ENCODE data around the gene PLAC8L1.

Gene PLAC8L1

DNA sequence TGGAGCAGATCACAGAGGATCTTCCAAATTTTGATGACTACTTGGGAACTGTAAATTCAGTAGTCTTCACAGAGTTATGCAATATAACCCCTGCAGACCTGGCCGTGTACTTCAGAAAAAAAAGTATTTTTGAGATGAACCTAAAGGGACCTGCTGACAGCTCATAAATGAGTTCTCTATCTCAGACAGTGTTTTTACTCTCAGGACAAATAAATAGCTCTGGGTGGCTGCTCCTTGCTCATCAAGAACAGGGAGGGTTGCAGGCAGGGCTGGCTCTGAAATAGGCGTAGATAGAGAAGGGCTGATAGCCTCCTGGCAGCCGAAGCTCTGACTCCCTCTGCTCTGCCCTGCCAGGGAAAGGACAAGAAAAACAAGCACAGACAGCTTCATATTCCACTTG lies 64.8 kb downstream of the PLAC8L1 start:
- no peak for DNase-seq

DNA sequence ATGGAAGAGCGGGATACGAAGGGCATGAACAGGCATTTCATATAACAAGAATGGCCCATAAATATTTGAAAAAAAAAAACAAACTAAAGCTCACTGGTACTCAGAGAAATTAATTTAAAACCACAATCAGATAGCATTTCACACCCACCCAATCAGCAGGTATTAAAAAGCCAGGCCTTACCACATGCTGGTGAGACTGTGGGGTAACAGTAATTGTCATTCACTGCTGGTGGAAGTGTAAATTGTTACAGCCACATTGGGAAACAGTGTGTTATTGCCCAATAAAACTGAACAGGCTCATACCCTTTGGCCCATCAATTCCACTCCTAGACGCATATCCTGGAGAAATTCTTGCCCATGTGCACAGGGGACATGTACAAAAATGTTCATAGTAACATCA lies 66.0 kb downstream of the PLAC8L1 start:
- DNase-seq: no peak

DNA sequence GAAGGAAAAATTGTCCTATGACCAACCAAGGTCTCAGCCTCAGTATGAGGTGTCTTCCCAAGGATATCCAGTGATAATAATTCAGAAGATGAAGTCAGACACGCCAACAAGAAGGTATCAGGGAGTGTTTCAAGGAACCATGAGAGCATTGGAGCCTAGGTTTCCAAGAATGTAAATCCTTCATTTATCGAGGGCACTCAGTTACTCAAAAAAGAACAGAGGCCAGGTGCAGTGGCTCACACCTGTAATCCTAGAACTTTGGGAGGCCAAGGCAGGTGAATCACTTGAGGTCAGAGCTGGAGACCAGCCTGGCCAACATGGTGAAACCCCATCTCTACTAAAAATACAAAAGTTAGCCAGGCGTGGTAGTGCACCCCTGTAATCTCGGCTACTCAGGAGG lies 70.8 kb downstream of the PLAC8L1 start:
- DNase-seq: no peak

All from SIG-M5 (cell line).